ENCODE data around the gene PLXDC1. TPM values are rescaled to one million over a fixed set of nuclear protein-coding genes. Genes with fewer than 3 reads are reported as not detected.

Gene PLXDC1
- total RNA-seq, 4 donors from 2014 or later, result 1.6 to 26.2 (median 4.3) TPM

DNA sequence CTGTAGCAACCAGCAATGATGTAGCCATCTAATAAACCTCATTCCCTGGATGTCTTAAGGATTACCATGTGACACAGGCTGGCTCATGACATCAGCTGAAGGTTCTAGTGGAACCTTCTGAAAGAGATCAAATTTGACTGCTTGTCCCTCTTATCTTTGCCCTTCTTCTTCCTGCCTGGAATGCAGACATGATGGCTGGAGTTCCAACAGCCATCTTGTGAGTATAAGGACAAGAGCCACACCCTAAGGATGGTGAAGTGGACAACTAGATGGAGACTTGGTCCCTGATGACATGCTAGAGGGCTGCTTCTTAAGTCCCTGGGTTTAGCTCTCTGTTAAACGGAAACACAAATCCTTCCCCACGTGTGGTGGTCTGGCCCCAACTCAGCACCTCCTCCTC lies 37.6 kb downstream of the PLXDC1 start:
- H3K36me3 ChIP-seq, result no peaks in the 10 kb centered on the region
- H3K4me3 ChIP-seq, result no peak overlapping the region
- no peak for DNase-seq
- no peaks in the 10 kb centered on the region for H3K9me3 ChIP-seq
- H3K27me3 ChIP-seq, result no peaks in the 10 kb centered on the region
- in situ Hi-C loops (cut with MboI; ENCODE audit: low pct_ligation_motif_present in 1 of 4, low pct_unique_long_range_greater_than_20kb in 1 of 4, low sequenced_read_pairs in 3 of 4), result no loop called here
- intact Hi-C loops (cut with DNase I; ENCODE audit: low total_unique reads), result no loop called here
- peaks cover 0 to 10% (median 4%) of the 10 kb centered on the region in 4 donors for H3K4me1 ChIP-seq
- TF ChIP-seq POLR2AphosphoS5 (IDR thresholded peaks at IDR 0.05) (no peak), EP300 (IDR thresholded peaks at IDR 0.05; ENCODE audit: low read depth) (no peak), POLR2A (IDR thresholded peaks at IDR 0.05) (no peak)
- TF ChIP-seq, protein P1, sequence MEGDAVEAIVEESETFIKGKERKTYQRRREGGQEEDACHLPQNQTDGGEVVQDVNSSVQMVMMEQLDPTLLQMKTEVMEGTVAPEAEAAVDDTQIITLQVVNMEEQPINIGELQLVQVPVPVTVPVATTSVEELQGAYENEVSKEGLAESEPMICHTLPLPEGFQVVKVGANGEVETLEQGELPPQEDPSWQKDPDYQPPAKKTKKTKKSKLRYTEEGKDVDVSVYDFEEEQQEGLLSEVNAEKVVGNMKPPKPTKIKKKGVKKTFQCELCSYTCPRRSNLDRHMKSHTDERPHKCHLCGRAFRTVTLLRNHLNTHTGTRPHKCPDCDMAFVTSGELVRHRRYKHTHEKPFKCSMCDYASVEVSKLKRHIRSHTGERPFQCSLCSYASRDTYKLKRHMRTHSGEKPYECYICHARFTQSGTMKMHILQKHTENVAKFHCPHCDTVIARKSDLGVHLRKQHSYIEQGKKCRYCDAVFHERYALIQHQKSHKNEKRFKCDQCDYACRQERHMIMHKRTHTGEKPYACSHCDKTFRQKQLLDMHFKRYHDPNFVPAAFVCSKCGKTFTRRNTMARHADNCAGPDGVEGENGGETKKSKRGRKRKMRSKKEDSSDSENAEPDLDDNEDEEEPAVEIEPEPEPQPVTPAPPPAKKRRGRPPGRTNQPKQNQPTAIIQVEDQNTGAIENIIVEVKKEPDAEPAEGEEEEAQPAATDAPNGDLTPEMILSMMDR (IDR thresholded peaks at IDR 0.05), result no peak
- WGBS, 2 donors (ENCODE audit: low coverage in 1 of 2), result 57 to 88% methylated on average over 2 of the region's 2 CpGs
- H3K27ac ChIP-seq, result no peak overlapping the region

DNA sequence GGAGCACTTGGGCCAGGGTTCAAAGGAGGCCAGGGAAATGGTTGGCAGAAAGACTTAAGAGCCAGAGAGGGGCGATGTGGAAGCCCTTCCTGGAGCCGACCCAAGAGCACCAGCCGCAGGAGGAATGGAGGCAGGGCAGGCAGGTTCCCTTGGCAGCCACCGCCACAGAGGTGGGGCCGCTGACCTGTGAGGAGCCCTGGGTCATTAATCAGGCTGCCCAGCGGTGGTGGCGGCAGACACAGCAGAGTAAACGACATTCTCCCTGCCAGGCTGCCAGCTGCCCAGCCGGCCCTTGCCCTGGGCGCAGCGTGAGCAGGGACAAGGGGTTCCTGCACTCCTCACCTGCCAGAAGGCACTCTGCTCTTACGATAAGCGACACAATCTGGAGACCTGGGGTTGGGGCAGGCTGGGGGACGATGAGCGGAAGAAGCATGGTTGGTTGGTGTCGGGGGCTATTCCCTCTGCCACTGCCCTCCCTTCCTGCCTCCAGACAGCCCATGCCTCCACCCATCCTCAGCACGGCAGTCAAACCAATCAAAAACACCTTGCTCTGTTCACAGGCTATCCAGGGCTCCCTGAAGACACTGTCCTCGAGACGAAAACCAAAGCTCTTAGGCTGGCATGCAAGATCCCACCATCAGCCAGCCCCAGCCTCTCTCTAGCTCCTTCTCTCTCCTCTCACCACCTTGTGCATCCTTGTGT lies 40.9 kb downstream of the PLXDC1 start:
- 50 to 80% methylated on average over 1 to 19 of the region's 19 CpGs for WGBS, 2 donors (ENCODE audit: low coverage in 1 of 2)
- no peaks in the 10 kb centered on the region for H3K9me3 ChIP-seq
- H3K4me3 ChIP-seq, result no peak overlapping the region
- in situ Hi-C loops (cut with MboI; ENCODE audit: low pct_ligation_motif_present in 1 of 4, low pct_unique_long_range_greater_than_20kb in 1 of 4, low sequenced_read_pairs in 3 of 4) (no loop called here), intact Hi-C loops (cut with DNase I; ENCODE audit: low total_unique reads) (no loop called here)
- H3K36me3 ChIP-seq, result no peaks in the 10 kb centered on the region
- TF ChIP-seq, protein P1 (IDR thresholded peaks at IDR 0.05), result no peak
- no peak for TF ChIP-seq POLR2A (IDR thresholded peaks at IDR 0.05)
- no peak for TF ChIP-seq POLR2AphosphoS5 (IDR thresholded peaks at IDR 0.05)
- no peak for TF ChIP-seq EP300 (IDR thresholded peaks at IDR 0.05; ENCODE audit: low read depth)
- H3K27me3 ChIP-seq, result no peaks in the 10 kb centered on the region
- no peak overlapping the region for H3K27ac ChIP-seq
- peaks cover 0 to 10% (median 4%) of the 10 kb centered on the region in 4 donors for H3K4me1 ChIP-seq
- DNase-seq, result no peak

DNA sequence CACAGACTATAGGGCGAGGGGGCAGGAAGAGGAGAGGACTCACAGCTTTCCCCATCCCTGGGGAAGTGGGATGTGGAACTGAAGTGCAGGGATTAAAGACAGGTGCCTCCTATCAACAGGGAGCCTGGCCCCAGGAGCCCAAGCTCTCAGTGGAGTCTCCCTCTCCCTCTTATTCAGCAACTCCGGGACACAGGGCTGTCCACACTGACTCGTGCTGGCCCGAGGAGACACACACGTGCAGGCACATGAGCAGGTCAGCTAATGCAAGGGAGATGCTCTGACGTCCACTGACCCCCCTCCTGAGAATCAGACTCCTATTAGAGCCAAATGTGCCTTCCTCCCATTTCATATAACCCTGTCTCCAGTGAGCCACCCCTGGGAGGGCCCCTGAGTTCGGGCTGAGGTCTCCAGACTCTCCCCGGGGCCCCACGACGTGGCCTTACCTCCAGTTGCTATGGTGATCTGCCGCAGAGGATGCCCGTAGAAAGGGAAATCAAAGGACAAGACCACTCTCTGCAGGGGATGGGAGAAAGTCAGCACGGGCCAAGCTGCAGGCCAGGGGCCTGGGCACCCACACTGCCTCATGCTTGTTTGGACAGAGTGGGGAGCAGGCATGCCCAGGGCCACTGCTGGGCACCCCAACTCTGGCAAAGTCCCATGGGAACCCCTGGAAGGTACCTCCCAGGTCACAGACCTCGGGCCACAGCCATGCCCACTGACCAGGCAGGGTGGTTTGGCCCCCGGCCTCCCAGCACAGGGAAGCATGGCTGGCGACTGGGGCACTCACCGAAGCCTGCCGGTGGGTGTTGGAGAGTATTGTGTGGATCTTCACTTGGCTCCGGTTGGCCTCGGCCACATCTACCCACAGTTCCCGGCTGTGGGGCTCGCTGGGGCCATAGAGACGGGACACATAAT lies 42.7 kb downstream of the PLXDC1 start:
- TF ChIP-seq EP300 (IDR thresholded peaks at IDR 0.05; ENCODE audit: low read depth), result no peak
- no peak for TF ChIP-seq POLR2A (IDR thresholded peaks at IDR 0.05)
- TF ChIP-seq, protein P1 (IDR thresholded peaks at IDR 0.05), result no peak
- TF ChIP-seq POLR2AphosphoS5 (IDR thresholded peaks at IDR 0.05), result no peak
- intact Hi-C loops (cut with DNase I; ENCODE audit: low total_unique reads) (no loop called here), in situ Hi-C loops (cut with MboI; ENCODE audit: low pct_ligation_motif_present in 1 of 4, low pct_unique_long_range_greater_than_20kb in 1 of 4, low sequenced_read_pairs in 3 of 4) (no loop called here)
- no peak overlapping the region for H3K4me3 ChIP-seq
- no peaks in the 10 kb centered on the region for H3K27me3 ChIP-seq
- H3K9me3 ChIP-seq, result no peaks in the 10 kb centered on the region
- DNase-seq, result no peak
- H3K4me1 ChIP-seq, result no peaks in the 10 kb centered on the region
- no peak overlapping the region for H3K27ac ChIP-seq
- 77% methylated on average over 23 of the region's 23 CpGs; no CpG with 5 or more reads in 1 of the 2 donors for WGBS, 2 donors (ENCODE audit: low coverage in 1 of 2)
- no peaks in the 10 kb centered on the region for H3K36me3 ChIP-seq

DNA sequence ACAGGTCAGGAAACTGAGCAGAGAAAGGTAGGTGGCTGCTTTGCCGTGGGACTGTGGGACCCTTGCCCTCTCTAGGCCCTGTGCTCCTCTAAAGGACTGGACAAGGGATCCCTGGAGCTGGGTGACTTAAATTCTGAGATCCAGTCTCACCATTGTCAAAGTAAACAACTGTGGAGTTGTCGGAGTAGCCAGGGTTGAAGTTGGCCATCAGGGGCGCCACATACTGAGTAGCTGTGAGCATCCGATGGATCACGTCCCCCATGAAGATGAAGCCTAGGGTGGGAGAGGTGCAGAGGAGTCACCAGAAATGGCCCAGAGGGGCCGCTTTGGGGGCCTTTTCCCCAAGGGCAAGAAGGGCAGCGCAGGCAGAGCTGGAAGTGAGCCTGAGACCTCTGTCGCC lies 43.5 kb downstream of the PLXDC1 start:
- 86% methylated on average over 8 of the region's 8 CpGs; no CpG with 5 or more reads in 1 of the 2 donors for WGBS, 2 donors (ENCODE audit: low coverage in 1 of 2)
- H3K9me3 ChIP-seq, result no peaks in the 10 kb centered on the region
- H3K4me1 ChIP-seq, result no peaks in the 10 kb centered on the region
- TF ChIP-seq POLR2A (IDR thresholded peaks at IDR 0.05) (no peak), POLR2AphosphoS5 (IDR thresholded peaks at IDR 0.05) (no peak), EP300 (IDR thresholded peaks at IDR 0.05; ENCODE audit: low read depth) (no peak)
- TF ChIP-seq, protein P1 (IDR thresholded peaks at IDR 0.05), result no peak
- H3K36me3 ChIP-seq, result no peaks in the 10 kb centered on the region
- no peak overlapping the region for H3K4me3 ChIP-seq
- H3K27me3 ChIP-seq, result no peaks in the 10 kb centered on the region
- no peak overlapping the region for H3K27ac ChIP-seq
- intact Hi-C loops (cut with DNase I; ENCODE audit: low total_unique reads) (no loop called here), in situ Hi-C loops (cut with MboI; ENCODE audit: low pct_ligation_motif_present in 1 of 4, low pct_unique_long_range_greater_than_20kb in 1 of 4, low sequenced_read_pairs in 3 of 4) (no loop called here)
- no peak for DNase-seq
